PFSK-1 (cell line): ENCODE data around the gene KIF6.

Experiments
- FOXP2 ChIP-seq: optimal IDR thresholded peaks from 2 replicates; pipeline ENCODE3; 2011; ENCODE audit warnings: borderline replicate concordance, control low read depth, inconsistent platforms; ENCODE audit not compliant: insufficient read depth; ENCODE audit errors: extremely low read length, extremely low read depth
- POLR2AphosphoS5 ChIP-seq: IDR thresholded peaks from 2 replicates; pipeline ENCODE4 v1.6.1; 2012; ENCODE audit warnings: low read depth, mild to moderate bottlenecking, control low read depth, low read length, moderate library complexity
- SIN3A ChIP-seq: IDR thresholded peaks from 2 replicates; pipeline ENCODE4 v1.6.1; 2012; ENCODE audit warnings: mild to moderate bottlenecking, low read length, moderate library complexity, borderline replicate concordance; ENCODE audit not compliant: insufficient read depth
- TAF1 ChIP-seq: IDR thresholded peaks from 2 replicates; pipeline ENCODE4 v1.6.1; 2012; ENCODE audit warnings: low read length, control low read depth, borderline replicate concordance; ENCODE audit not compliant: insufficient read depth
- TF ChIP-seq, protein P1 (sequence below), 2 experiments: IDR thresholded peaks; 2 replicates each; pipeline versions ENCODE4 v1.6.1 to v1.8.0; 2011 to 2012; ENCODE audit warnings: low read depth in 2 of 2, low read length in 2 of 2, control low read depth in 1 of 2, inconsistent platforms in 1 of 2, mild to moderate bottlenecking in 1 of 2, moderate library complexity in 1 of 2; ENCODE audit not compliant: insufficient read depth in 1 of 2

The KIF6 gene

GRCh38 chr6:39508515-39508914, 216.7 kb downstream of the KIF6 start:
- TF ChIP-seq FOXP2 (no peak), TAF1 (no peak)

DNA sequence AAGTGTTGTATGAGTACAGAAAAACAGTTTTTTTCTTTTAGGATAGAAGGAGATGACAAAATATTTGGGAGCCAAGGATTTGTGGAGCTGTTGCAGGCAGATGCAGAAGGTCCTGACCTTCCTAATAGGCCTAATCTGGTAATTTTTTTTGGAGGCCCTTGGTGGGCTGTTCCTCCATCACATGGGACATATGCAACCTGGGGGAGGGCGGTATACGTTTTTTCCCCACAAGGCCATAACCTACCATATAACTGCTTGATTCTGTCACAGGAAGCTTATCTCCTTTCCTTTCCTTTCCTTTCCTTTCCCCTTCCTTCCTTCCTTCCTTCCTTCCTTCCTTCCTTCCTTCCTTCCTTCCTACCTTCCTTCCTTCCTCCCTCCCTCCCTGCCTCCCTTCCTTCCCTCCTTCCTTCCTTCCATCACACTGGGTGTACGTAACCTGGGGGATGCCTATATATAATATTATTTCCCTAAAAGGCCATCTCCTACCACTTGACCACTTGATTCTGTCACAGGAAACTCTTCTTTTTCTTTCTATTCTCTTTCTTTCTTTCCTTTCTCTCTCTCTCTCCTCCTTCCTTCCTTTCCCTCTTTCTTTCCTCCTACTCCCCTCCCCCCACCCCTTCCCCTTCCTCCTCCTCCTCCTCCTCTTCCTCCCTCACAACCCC, 217.7 kb downstream of the KIF6 start:
- no peak for TF ChIP-seq TAF1
- no peak for TF ChIP-seq FOXP2
- TF ChIP-seq, protein P1, sequence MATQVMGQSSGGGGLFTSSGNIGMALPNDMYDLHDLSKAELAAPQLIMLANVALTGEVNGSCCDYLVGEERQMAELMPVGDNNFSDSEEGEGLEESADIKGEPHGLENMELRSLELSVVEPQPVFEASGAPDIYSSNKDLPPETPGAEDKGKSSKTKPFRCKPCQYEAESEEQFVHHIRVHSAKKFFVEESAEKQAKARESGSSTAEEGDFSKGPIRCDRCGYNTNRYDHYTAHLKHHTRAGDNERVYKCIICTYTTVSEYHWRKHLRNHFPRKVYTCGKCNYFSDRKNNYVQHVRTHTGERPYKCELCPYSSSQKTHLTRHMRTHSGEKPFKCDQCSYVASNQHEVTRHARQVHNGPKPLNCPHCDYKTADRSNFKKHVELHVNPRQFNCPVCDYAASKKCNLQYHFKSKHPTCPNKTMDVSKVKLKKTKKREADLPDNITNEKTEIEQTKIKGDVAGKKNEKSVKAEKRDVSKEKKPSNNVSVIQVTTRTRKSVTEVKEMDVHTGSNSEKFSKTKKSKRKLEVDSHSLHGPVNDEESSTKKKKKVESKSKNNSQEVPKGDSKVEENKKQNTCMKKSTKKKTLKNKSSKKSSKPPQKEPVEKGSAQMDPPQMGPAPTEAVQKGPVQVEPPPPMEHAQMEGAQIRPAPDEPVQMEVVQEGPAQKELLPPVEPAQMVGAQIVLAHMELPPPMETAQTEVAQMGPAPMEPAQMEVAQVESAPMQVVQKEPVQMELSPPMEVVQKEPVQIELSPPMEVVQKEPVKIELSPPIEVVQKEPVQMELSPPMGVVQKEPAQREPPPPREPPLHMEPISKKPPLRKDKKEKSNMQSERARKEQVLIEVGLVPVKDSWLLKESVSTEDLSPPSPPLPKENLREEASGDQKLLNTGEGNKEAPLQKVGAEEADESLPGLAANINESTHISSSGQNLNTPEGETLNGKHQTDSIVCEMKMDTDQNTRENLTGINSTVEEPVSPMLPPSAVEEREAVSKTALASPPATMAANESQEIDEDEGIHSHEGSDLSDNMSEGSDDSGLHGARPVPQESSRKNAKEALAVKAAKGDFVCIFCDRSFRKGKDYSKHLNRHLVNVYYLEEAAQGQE (IDR thresholded peaks at IDR 0.05; ENCODE audit: insufficient read depth in 1 of 2, low read depth in 2 of 2, low read length in 2 of 2), result no peak
- TF ChIP-seq SIN3A, result no peak
- TF ChIP-seq POLR2AphosphoS5, result no peak

DNA sequence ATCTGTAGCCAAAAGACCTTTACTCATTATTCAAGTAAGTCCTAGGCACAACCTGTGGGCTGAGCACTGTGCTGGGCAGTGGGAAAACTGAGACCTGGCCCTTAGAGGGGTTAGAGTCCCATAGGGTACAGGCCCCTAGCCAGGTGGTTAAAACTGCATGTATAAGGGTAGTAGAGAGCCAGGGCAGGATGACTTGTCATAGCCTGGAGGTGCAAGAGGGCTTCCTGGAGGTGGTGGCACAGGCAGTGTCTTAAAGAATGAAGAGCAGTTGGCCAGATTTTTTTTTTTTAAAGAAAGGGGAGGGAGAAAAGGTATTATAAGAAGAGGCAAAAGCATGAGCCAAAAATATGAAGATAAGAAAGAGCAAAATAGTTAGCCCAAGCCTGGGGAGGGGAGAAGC, 226.2 kb downstream of the KIF6 start:
- TF ChIP-seq TAF1, result no peak
- no peak for TF ChIP-seq SIN3A
- TF ChIP-seq FOXP2, result no peak
- no peak for TF ChIP-seq POLR2AphosphoS5
- TF ChIP-seq, protein P1 (IDR thresholded peaks at IDR 0.05; ENCODE audit: insufficient read depth in 1 of 2, low read depth in 2 of 2, low read length in 2 of 2), result no peak

GRCh38 chr6:39498096-39498495, 227.1 kb downstream of the KIF6 start:
- TF ChIP-seq FOXP2, result no peak
- no peak for TF ChIP-seq POLR2AphosphoS5
- no peak for TF ChIP-seq SIN3A
- no peak for TF ChIP-seq TAF1
- TF ChIP-seq, protein P1 (IDR thresholded peaks at IDR 0.05; ENCODE audit: insufficient read depth in 1 of 2, low read depth in 2 of 2, low read length in 2 of 2), result no peak

DNA sequence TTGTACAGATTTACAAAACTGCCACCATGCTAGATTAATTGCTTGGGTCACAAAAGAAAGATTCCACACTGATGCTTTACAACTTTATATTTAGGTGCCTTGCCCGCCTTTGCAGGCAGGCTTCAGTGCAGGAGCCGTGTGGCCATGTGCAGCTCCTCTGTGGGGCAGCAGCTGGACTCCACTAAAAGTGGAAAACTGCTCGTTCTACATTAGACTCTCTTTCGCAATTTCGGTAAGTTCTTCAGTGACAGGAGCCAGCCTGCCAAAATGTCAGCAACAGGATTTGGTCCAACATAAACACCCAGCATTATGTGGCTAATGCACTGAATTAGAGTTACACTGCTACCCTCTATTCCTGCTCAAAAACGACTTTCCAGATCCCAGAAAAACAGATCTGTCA, 228.3 kb downstream of the KIF6 start:
- TF ChIP-seq POLR2AphosphoS5 (no peak), SIN3A (no peak), TAF1 (no peak), FOXP2 (no peak)
- TF ChIP-seq, protein P1 (IDR thresholded peaks at IDR 0.05; ENCODE audit: insufficient read depth in 1 of 2, low read depth in 2 of 2, low read length in 2 of 2), result no peak
